OCI-LY1 (cell line): ENCODE results near the gene HSDL1.
"Not testable (repeated sequence)": the region's sequence is repeated elsewhere in the genome, so short reads cannot be mapped to it uniquely, and the experiment has no call there.

Experiments
- EZH2 ChIP-seq: fragments of 200-600 bp; sonication (generic), shearing (Covaris generic); IDR thresholded peaks from 2 replicates; pipeline ENCODE4 v1.8.0; 2017; ENCODE audit warnings: borderline replicate concordance, mixed run types, mild to moderate bottlenecking, antibody characterized with exemption, low read length, moderate library complexity, mixed read lengths
- TF ChIP-seq, protein P1 (sequence below): fragments of 200-600 bp; sonication (generic), shearing (Covaris generic); IDR thresholded peaks from 2 replicates; pipeline ENCODE4 v1.5.1; 2017; ENCODE audit warnings: mild to moderate bottlenecking, antibody characterized with exemption, low read length, moderate library complexity, mixed read lengths

DNA sequence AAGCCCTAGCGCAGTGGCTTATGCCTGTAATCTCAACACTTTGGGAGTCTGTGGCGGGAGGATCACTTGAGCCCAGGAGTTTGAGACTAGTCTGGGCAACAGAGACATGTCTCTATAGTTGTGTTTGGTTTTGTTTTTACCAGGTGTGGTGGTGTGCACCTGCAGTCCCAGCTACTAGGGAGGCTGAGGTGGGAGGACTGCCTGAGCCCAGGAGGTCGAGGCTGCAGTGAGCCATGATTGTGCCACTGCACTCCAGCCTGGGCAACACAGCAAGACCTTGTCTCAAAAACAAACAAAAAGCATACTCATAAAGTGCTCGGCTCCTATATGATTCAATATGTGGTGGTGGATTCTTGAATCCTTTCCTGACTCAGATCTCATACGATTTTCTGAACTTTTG is 26.7 kb downstream of the HSDL1 start:
- not testable (repeated sequence) for TF ChIP-seq EZH2
- TF ChIP-seq, protein P1, sequence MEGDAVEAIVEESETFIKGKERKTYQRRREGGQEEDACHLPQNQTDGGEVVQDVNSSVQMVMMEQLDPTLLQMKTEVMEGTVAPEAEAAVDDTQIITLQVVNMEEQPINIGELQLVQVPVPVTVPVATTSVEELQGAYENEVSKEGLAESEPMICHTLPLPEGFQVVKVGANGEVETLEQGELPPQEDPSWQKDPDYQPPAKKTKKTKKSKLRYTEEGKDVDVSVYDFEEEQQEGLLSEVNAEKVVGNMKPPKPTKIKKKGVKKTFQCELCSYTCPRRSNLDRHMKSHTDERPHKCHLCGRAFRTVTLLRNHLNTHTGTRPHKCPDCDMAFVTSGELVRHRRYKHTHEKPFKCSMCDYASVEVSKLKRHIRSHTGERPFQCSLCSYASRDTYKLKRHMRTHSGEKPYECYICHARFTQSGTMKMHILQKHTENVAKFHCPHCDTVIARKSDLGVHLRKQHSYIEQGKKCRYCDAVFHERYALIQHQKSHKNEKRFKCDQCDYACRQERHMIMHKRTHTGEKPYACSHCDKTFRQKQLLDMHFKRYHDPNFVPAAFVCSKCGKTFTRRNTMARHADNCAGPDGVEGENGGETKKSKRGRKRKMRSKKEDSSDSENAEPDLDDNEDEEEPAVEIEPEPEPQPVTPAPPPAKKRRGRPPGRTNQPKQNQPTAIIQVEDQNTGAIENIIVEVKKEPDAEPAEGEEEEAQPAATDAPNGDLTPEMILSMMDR = not testable (repeated sequence)
